Panc1 (cell line): ENCODE data around the gene C2orf42. TPM values are rescaled to one million over a fixed set of nuclear protein-coding genes. Genes with fewer than 3 reads are reported as not detected.
A peak's percentile ranks its signal among the peaks of the same experiment; 100 is the strongest.

Source experiments
- ATAC-seq: fragments of 200-7000 bp; cut with Tn5 transposase; 2 replicates; pipeline ENCODE4 v1.9.1; 2020; ENCODE audit warnings: mild to moderate bottlenecking, moderate library complexity
- BruUV-seq: library from RNA; stranded (reverse); fragments of 400-500 nt; replicated peaks from 2 replicates; lab custom pipeline; 2021; lab: Mats Ljungman, UMichigan
- CTCF ChIA-PET: fragments of 300-600 bp; sonication (Branson Sonifier 250); formaldehyde crosslinking; loops from one replicate; lab custom pipeline; 2022; ENCODE audit warnings: antibody characterized with exemption; lab: Charles Lee
- POLR2A ChIA-PET: fragments of 300-600 bp; sonication (Branson Sonifier 250); formaldehyde crosslinking; loops from one replicate; lab custom pipeline; 2022; ENCODE audit warnings: antibody characterized with exemption; lab: Charles Lee
- DNase-seq: peaks from one replicate; pipeline ENCODE4 v3.0.0-alpha.2; 2010; ENCODE audit warnings: low read depth, low spot score
- H3K27ac ChIP-seq: 2 replicates; pipeline ENCODE4 v1.5.1; 2011; ENCODE audit warnings: mild to moderate bottlenecking, low read length, inconsistent platforms
- H3K27me3 ChIP-seq: fragments of 200-500 bp; sonication (Bioruptor generic); 2 replicates; pipeline ENCODE4 v1.6.0; 2014; ENCODE audit warnings: low read length, inconsistent platforms; ENCODE audit not compliant: control insufficient read depth, insufficient read depth
- H3K36me3 ChIP-seq: fragments of 200-500 bp; sonication (Bioruptor generic); 2 replicates; pipeline ENCODE4 v1.5.1; 2014; ENCODE audit warnings: inconsistent platforms, mild to moderate bottlenecking, low read length, moderate library complexity; ENCODE audit not compliant: control insufficient read depth, insufficient read depth
- H3K4me1 ChIP-seq: 2 replicates; pipeline ENCODE4 v1.5.1; 2011; ENCODE audit warnings: inconsistent platforms, mild to moderate bottlenecking, low read length, moderate library complexity; ENCODE audit not compliant: control insufficient read depth, insufficient read depth
- H3K4me3 ChIP-seq, 2 experiments: 2 replicates each; pipeline ENCODE4 v1.5.1; 2011 to 2012; ENCODE audit warnings: low read depth in 2 of 2, low read length in 2 of 2, mild to moderate bottlenecking in 2 of 2, inconsistent platforms in 1 of 2, moderate library complexity in 1 of 2
- H3K9me3 ChIP-seq: fragments of 200-500 bp; sonication (Bioruptor generic); 2 replicates; pipeline ENCODE4 v1.5.1; 2014; ENCODE audit warnings: low read depth, mild to moderate bottlenecking, inconsistent platforms, low read length, moderate library complexity; ENCODE audit not compliant: control insufficient read depth, insufficient read depth
- POLR2AphosphoS5 ChIP-seq: IDR thresholded peaks from 2 replicates; pipeline ENCODE4 v1.6.1; 2012; ENCODE audit warnings: mild to moderate bottlenecking, low read depth, low read length, moderate library complexity
- SIN3A ChIP-seq: IDR thresholded peaks from 2 replicates; pipeline ENCODE4 v1.6.1; 2012; ENCODE audit warnings: low read depth, mild to moderate bottlenecking, low read length, moderate library complexity, borderline replicate concordance; ENCODE audit not compliant: insufficient read depth
- TCF7L2 ChIP-seq: IDR thresholded peaks from 2 replicates; pipeline ENCODE4 v1.6.1; 2011; ENCODE audit warnings: mild to moderate bottlenecking, low read depth, low read length, inconsistent platforms
- in situ Hi-C: cut with HindIII; loops from 2 replicates; pipeline ENCODE4 v1.10.0; 2016; ENCODE audit warnings: low sequenced_read_pairs, low pct_unique_long_range_greater_than_20kb
- intact Hi-C: fragments of 100-400 bp; cut with micrococcal nuclease; formaldehyde crosslinking; loops from one replicate; pipeline ENCODE4 v1.10.0; 2022; ENCODE audit not compliant: unreplicated experiment
- total RNA-seq: library from RNA; stranded (reverse); gene quantifications from one replicate; pipeline ENCODE4 v1.2.1, GENCODE V29; 2021; ENCODE audit not compliant: unreplicated experiment
- TF ChIP-seq, protein P1 (sequence below): fragments of 450-650 bp; IDR thresholded peaks from 2 replicates; pipeline ENCODE4 v1.5.1; 2017; ENCODE audit warnings: mild to moderate bottlenecking
- TF ChIP-seq, protein P2 (sequence below), 2 experiments: IDR thresholded peaks; 2 replicates each; pipeline ENCODE4 v1.6.1; 2011 to 2012; ENCODE audit warnings: low read depth in 2 of 2, control low read depth in 1 of 2, low read length in 1 of 2, mild to moderate bottlenecking in 1 of 2, moderate library complexity in 1 of 2; ENCODE audit not compliant: insufficient read depth in 1 of 2

Gene C2orf42
- total RNA-seq, 1 experiment from 2014 or later, result 15.4 TPM

DNA sequence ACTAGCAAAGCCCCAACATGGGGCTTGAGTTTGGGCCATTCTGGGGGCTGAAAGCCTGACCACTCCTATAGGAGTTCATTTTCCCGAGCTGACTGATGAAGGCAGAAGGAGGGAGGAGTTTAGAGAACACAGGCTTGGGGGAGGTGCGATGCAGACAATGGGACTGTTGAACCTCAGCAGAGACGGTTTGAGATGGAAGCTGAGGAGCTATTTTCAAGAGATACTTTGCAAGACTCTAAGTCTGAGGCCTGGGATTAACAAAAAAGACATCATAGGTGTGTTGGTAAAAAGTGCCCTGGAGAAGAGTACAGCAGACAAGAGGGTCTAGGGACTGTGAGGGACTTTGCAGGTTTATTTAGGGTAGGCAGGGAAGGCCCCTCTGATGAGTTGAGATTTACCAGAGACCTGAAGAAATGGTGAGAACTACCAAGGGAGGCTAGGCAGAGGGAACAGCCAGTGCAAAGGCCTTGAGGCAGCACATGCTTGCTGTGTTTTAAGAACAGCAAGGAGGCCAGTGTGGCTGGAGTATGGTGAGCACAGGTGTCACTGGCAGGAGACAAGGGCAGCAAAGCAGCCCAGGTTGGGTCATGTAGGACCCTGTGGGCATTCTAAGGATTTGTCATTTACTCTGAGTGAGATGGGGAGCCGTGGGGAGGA, 71.9 kb downstream of the C2orf42 start:
- ChIA-PET POLR2A (no interaction called here), CTCF (no interaction called here)
- H3K4me3 ChIP-seq, result no peak overlapping the region
- H3K4me1 ChIP-seq, result peaks cover 24% of the 10 kb centered on the region
- H3K27me3 ChIP-seq, result no peaks in the 10 kb centered on the region
- no peak for ATAC-seq
- in situ Hi-C loops (no loop called here), intact Hi-C loops (no loop called here)
- TF ChIP-seq SIN3A (no peak), POLR2AphosphoS5 (no peak), TCF7L2 (no peak)
- TF ChIP-seq, protein P1, sequence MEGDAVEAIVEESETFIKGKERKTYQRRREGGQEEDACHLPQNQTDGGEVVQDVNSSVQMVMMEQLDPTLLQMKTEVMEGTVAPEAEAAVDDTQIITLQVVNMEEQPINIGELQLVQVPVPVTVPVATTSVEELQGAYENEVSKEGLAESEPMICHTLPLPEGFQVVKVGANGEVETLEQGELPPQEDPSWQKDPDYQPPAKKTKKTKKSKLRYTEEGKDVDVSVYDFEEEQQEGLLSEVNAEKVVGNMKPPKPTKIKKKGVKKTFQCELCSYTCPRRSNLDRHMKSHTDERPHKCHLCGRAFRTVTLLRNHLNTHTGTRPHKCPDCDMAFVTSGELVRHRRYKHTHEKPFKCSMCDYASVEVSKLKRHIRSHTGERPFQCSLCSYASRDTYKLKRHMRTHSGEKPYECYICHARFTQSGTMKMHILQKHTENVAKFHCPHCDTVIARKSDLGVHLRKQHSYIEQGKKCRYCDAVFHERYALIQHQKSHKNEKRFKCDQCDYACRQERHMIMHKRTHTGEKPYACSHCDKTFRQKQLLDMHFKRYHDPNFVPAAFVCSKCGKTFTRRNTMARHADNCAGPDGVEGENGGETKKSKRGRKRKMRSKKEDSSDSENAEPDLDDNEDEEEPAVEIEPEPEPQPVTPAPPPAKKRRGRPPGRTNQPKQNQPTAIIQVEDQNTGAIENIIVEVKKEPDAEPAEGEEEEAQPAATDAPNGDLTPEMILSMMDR, result no peak
- TF ChIP-seq, protein P2, sequence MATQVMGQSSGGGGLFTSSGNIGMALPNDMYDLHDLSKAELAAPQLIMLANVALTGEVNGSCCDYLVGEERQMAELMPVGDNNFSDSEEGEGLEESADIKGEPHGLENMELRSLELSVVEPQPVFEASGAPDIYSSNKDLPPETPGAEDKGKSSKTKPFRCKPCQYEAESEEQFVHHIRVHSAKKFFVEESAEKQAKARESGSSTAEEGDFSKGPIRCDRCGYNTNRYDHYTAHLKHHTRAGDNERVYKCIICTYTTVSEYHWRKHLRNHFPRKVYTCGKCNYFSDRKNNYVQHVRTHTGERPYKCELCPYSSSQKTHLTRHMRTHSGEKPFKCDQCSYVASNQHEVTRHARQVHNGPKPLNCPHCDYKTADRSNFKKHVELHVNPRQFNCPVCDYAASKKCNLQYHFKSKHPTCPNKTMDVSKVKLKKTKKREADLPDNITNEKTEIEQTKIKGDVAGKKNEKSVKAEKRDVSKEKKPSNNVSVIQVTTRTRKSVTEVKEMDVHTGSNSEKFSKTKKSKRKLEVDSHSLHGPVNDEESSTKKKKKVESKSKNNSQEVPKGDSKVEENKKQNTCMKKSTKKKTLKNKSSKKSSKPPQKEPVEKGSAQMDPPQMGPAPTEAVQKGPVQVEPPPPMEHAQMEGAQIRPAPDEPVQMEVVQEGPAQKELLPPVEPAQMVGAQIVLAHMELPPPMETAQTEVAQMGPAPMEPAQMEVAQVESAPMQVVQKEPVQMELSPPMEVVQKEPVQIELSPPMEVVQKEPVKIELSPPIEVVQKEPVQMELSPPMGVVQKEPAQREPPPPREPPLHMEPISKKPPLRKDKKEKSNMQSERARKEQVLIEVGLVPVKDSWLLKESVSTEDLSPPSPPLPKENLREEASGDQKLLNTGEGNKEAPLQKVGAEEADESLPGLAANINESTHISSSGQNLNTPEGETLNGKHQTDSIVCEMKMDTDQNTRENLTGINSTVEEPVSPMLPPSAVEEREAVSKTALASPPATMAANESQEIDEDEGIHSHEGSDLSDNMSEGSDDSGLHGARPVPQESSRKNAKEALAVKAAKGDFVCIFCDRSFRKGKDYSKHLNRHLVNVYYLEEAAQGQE (IDR thresholded peaks at IDR 0.05; ENCODE audit: insufficient read depth in 1 of 2, low read depth in 2 of 2, low read length in 1 of 2), result no peak
- H3K36me3 ChIP-seq, result no peaks in the 10 kb centered on the region
- H3K9me3 ChIP-seq, result no peaks in the 10 kb centered on the region
- BruUV-seq, result no TSS peak
- peak overlapping the region; percentile 27; the same call in 1 of the 2 replicates for H3K27ac ChIP-seq
- DNase-seq, result no peak

DNA sequence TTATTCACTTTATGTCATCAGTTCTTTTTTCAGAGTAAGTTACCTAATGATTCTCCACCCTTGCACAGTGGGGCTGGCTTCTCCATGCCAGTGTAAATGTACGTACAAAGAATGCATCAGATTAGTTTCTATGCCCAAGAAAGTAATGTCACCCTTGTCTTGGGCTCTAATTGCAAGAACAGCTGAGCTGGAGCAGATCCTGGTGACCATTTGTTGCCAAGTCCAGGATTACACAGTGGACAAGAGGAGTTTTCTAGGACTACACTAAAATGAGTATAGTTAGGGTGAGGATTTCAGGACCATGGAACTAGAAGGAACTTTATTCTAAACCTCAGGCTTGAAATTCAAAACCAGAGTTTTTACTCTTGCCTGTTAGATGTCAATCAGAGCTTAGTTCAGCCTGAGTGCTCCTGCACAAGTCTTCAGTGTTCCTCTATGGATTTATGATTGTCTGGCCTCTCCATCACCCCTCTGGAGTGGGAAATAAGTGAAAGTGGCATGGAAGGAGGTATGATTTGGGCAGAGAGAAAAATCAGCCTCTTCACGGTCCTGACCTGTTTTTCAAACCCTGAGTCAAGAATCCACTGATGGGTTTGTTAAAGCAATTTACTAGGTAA, 73.8 kb downstream of the C2orf42 start:
- Histone ChIP-seq H3K27me3 (no peaks in the 10 kb centered on the region), H3K9me3 (no peaks in the 10 kb centered on the region), H3K27ac (peak overlapping the region; percentile 40), H3K36me3 (no peaks in the 10 kb centered on the region), H3K4me1 (peaks cover 21% of the 10 kb centered on the region), H3K4me3 (no peak overlapping the region)
- intact Hi-C loops (no loop called here), in situ Hi-C loops (no loop called here)
- ATAC-seq (no peak), DNase-seq (no peak)
- BruUV-seq, result no TSS peak
- ChIA-PET POLR2A (interaction anchor here (0.5 kb wide), 1 partner anchor 18 kb away, joined by 8 read pairs; no protein-coding TSS in a partner anchor), CTCF (no interaction called here)
- TF ChIP-seq, protein P2 (IDR thresholded peaks at IDR 0.05; ENCODE audit: insufficient read depth in 1 of 2, low read depth in 2 of 2, low read length in 1 of 2), result no peak
- TF ChIP-seq, protein P1, result no peak
- TF ChIP-seq POLR2AphosphoS5, result no peak
- TF ChIP-seq SIN3A, result no peak
- TF ChIP-seq TCF7L2, result no peak
